HCT116 (cell line): ENCODE results near the gene DAPK1. TPM values are rescaled to one million over a fixed set of nuclear protein-coding genes. Genes with fewer than 3 reads are reported as not detected.

ENCODE experiments used
- ATAC-seq: fragments of 200-7000 bp; cut with Tn5 transposase; 2 replicates; pipeline ENCODE4 v1.9.1; 2020; ENCODE audit warnings: mild to moderate bottlenecking, moderate library complexity
- BruUV-seq: library from RNA; stranded (reverse); fragments of 400-500 nt; replicated peaks from 2 replicates; lab custom pipeline; 2021; lab: Mats Ljungman, UMichigan
- CTCF ChIA-PET: fragments of 300-600 bp; sonication (Branson Sonifier 250); formaldehyde crosslinking; loops from one replicate; lab custom pipeline; 2021; ENCODE audit warnings: antibody characterized with exemption; lab: Charles Lee
- POLR2A ChIA-PET: fragments of 300-600, 350-600 bp; sonication (Branson Sonifier 250); formaldehyde crosslinking; loops from one replicate; lab custom pipeline; 2021; ENCODE audit warnings: antibody characterized with exemption; lab: Charles Lee
- RAD21 ChIA-PET, 2 experiments: fragments of 300-600 bp; sonication (Branson Sonifier 250); formaldehyde crosslinking; loops; one replicate each; lab custom pipeline; 2023; ENCODE audit warnings: low total read pairs in 2 of 2; ENCODE audit not compliant: uncharacterized antibody in 2 of 2, unreplicated experiment in 2 of 2, low non-redundant PET in 1 of 2; lab: Charles Lee
- DNase-seq: peaks from one replicate; pipeline ENCODE4 v3.0.0-alpha.2; 2010; ENCODE audit warnings: low read depth, low spot score
- H2AFZ ChIP-seq: fragments of 200-600 bp; shearing (Covaris generic), sonication (generic); 2 replicates; pipeline ENCODE4 v1.6.1; 2017; ENCODE audit warnings: low read depth, mixed run types, mixed read lengths, antibody characterized with exemption, low read length; ENCODE audit not compliant: poor library complexity, severe bottlenecking
- H3K27ac ChIP-seq: 2 replicates; pipeline ENCODE4 v1.5.1; 2012; ENCODE audit warnings: low read depth, low read length
- H3K27me3 ChIP-seq: fragments of 200-600 bp; sonication (generic); 2 replicates; pipeline ENCODE4 v1.6.1; 2016; ENCODE audit warnings: mixed run types, low read length, mixed read lengths; ENCODE audit not compliant: insufficient read depth
- H3K36me3 ChIP-seq, 2 experiments: fragments of 200-500 bp in 1 of 2; fragments of 200-600 bp in 1 of 2; sonication (Bioruptor generic) in 1 of 2; sonication (generic) in 1 of 2; 2 replicates each; pipeline versions ENCODE4 v1.5.1 to v1.6.1; 2014 to 2016; ENCODE audit warnings: low read length in 2 of 2, inconsistent platforms in 1 of 2, mixed read lengths in 1 of 2, mixed run types in 1 of 2; ENCODE audit not compliant: insufficient read depth in 2 of 2, control insufficient read depth in 1 of 2
- H3K4me1 ChIP-seq, 2 experiments: fragments of 200-600 bp in 1 of 2; sonication (generic) in 1 of 2; 2 replicates each; pipeline versions ENCODE4 v1.5.1 to v1.6.1; 2012 to 2017; ENCODE audit warnings: low read length in 2 of 2, inconsistent platforms in 1 of 2, mild to moderate bottlenecking in 1 of 2, mixed read lengths in 1 of 2, mixed run types in 1 of 2, moderate library complexity in 1 of 2; ENCODE audit not compliant: insufficient read depth in 2 of 2, control insufficient read depth in 1 of 2
- H3K4me2 ChIP-seq: fragments of 200-600 bp; sonication (generic); 2 replicates; pipeline ENCODE4 v1.6.1; 2017; ENCODE audit warnings: mixed run types, low read length, mixed read lengths
- H3K4me3 ChIP-seq, 2 experiments: fragments of 200-600 bp in 1 of 2; sonication (generic) in 1 of 2; replicated peaks in 1 of 2; 2 replicates each; pipeline ENCODE4 v1.5.1; 2011 to 2016; ENCODE audit warnings: low read length in 2 of 2, control low read depth in 1 of 2, low read depth in 1 of 2, mild to moderate bottlenecking in 1 of 2, mixed read lengths in 1 of 2, mixed run types in 1 of 2
- H3K79me2 ChIP-seq: fragments of 200-600 bp; sonication (generic); 2 replicates; pipeline ENCODE4 v1.6.1; 2017; ENCODE audit warnings: mild to moderate bottlenecking, mixed run types, low read length, moderate library complexity, mixed read lengths; ENCODE audit not compliant: insufficient read depth
- H3K9ac ChIP-seq: fragments of 200-600 bp; sonication (generic); 2 replicates; pipeline ENCODE4 v1.6.1; 2016; ENCODE audit warnings: low read length, mixed read lengths
- H3K9me2 ChIP-seq: fragments of 200-600 bp; sonication (generic), shearing (Covaris generic); 2 replicates; pipeline ENCODE4 v1.6.1; 2017; ENCODE audit warnings: mixed run types, mild to moderate bottlenecking, moderate library complexity; ENCODE audit not compliant: insufficient read depth
- H3K9me3 ChIP-seq, 2 experiments: fragments of 200-500 bp in 1 of 2; fragments of 200-600 bp in 1 of 2; sonication (Bioruptor generic) in 1 of 2; sonication (generic) in 1 of 2; 2 replicates each; pipeline ENCODE4 v1.6.1; 2014 to 2017; ENCODE audit warnings: low read length in 2 of 2, mixed read lengths in 2 of 2, inconsistent platforms in 1 of 2, low read depth in 1 of 2, mild to moderate bottlenecking in 1 of 2, mixed run types in 1 of 2, moderate library complexity in 1 of 2; ENCODE audit not compliant: control insufficient read depth in 1 of 2, insufficient read depth in 1 of 2
- H4K20me1 ChIP-seq: fragments of 200-600 bp; sonication (generic), shearing (Covaris generic); 2 replicates; pipeline ENCODE4 v1.6.1; 2017; ENCODE audit warnings: mixed run types, mild to moderate bottlenecking, moderate library complexity; ENCODE audit not compliant: insufficient read depth
- CBX3 ChIP-seq: IDR thresholded peaks from 2 replicates; pipeline ENCODE4 v1.6.1; 2012; ENCODE audit warnings: low read depth
- EGR1 ChIP-seq: IDR thresholded peaks from 2 replicates; pipeline ENCODE4 v1.6.1; 2012; ENCODE audit warnings: low read depth
- EZH2phosphoT487 ChIP-seq: fragments of 200-600 bp; IDR thresholded peaks from 2 replicates; pipeline ENCODE4 v1.6.1; 2018; ENCODE audit warnings: antibody characterized with exemption, borderline replicate concordance
- POLR2A ChIP-seq: IDR thresholded peaks from 2 replicates; pipeline ENCODE4 v1.7.0; 2011; ENCODE audit warnings: borderline replicate concordance; ENCODE audit not compliant: insufficient read depth, insufficient read length; ENCODE audit errors: extremely low read depth
- SIN3A ChIP-seq: IDR thresholded peaks from 2 replicates; pipeline ENCODE4 v1.6.1; 2012; ENCODE audit warnings: low read depth
- SP1 ChIP-seq: IDR thresholded peaks from 2 replicates; pipeline ENCODE4 v1.6.1; 2012; ENCODE audit warnings: low read depth
- ZFX ChIP-seq: fragments of 450-650 bp; IDR thresholded peaks from 2 replicates; pipeline ENCODE4 v1.6.1; 2017
- intact Hi-C: fragments of 100-400 bp; cut with micrococcal nuclease; formaldehyde crosslinking; loops from 2 replicates; pipeline ENCODE4 v1.10.0; 2022
- total RNA-seq: library from RNA; stranded (reverse); gene quantifications from one replicate; pipeline ENCODE4 v1.2.1, GENCODE V29; 2021; ENCODE audit not compliant: unreplicated experiment

Gene DAPK1
- total RNA-seq, 1 experiment from 2014 or later, result 5.6 TPM

GRCh38 chr9:87659534-87660419 lies 162.1 kb downstream of the DAPK1 start:
- ATAC-seq, result no peak
- no TSS peak for BruUV-seq

GRCh38 chr9:87661241-87661640 lies 163.6 kb downstream of the DAPK1 start:
- intact Hi-C loops, result loop anchor here (5.0 kb wide), 1 partner anchor 1229 kb away; no protein-coding TSS in a partner anchor
- BruUV-seq, result no TSS peak
- CTCF ChIA-PET, result interaction anchor here (2.2 kb wide), 1 partner anchor 145 kb away, joined by 5 read pairs; no protein-coding TSS in a partner anchor

More at GRCh38 chr9:87659534-87660419, 162.1 kb downstream of the DAPK1 start:
- ChIA-PET RAD21 (no interaction called here), POLR2A (no interaction called here), CTCF (no interaction called here)
- no peaks in the 10 kb centered on the region for H3K4me1 ChIP-seq
- intact Hi-C loops, result loop anchor here (5.0 kb wide), 1 partner anchor 1227 kb away; no protein-coding TSS in a partner anchor
- no peak overlapping the region for H3K27ac ChIP-seq
- TF ChIP-seq EGR1 (no peak), POLR2A (no peak), EZH2phosphoT487 (no peak), CBX3 (no peak), SP1 (no peak), ZFX (no peak)
- no peaks in the 10 kb centered on the region for H4K20me1 ChIP-seq
- no peaks in the 10 kb centered on the region for H3K79me2 ChIP-seq
- DNase-seq, result no peak
- no peak overlapping the region for H3K4me3 ChIP-seq
- no peaks in the 10 kb centered on the region for H3K9me2 ChIP-seq
- H3K9ac ChIP-seq, result no peak overlapping the region
- no peak overlapping the region for H2AFZ ChIP-seq
- no peak overlapping the region for H3K4me2 ChIP-seq
- no peaks in the 10 kb centered on the region for H3K36me3 ChIP-seq
- H3K9me3 ChIP-seq, result no peaks in the 10 kb centered on the region
- H3K27me3 ChIP-seq, result no peaks in the 10 kb centered on the region

More at GRCh38 chr9:87661241-87661640, 163.6 kb downstream of the DAPK1 start:
- Histone ChIP-seq H3K79me2 (no peaks in the 10 kb centered on the region), H3K36me3 (no peaks in the 10 kb centered on the region), H3K9me3 (peaks cover 0 to 2% of the 10 kb centered on the region in 2 experiments; a peak in 1 of 4 replicates), H3K4me2 (no peak overlapping the region), H3K27me3 (no peaks in the 10 kb centered on the region), H3K9ac (no peak overlapping the region), H3K9me2 (no peaks in the 10 kb centered on the region), H3K4me1 (no peaks in the 10 kb centered on the region), H3K27ac (no peak overlapping the region), H3K4me3 (no peak overlapping the region), H4K20me1 (no peaks in the 10 kb centered on the region), H2AFZ (no peak overlapping the region)
- ChIA-PET POLR2A (no interaction called here), RAD21 (no interaction called here)
- TF ChIP-seq SIN3A, result no peak
- no peak for TF ChIP-seq ZFX
- DNase-seq (no peak), ATAC-seq (no peak)
